Measurements from ENCODE around the gene RPRML.

DNA sequence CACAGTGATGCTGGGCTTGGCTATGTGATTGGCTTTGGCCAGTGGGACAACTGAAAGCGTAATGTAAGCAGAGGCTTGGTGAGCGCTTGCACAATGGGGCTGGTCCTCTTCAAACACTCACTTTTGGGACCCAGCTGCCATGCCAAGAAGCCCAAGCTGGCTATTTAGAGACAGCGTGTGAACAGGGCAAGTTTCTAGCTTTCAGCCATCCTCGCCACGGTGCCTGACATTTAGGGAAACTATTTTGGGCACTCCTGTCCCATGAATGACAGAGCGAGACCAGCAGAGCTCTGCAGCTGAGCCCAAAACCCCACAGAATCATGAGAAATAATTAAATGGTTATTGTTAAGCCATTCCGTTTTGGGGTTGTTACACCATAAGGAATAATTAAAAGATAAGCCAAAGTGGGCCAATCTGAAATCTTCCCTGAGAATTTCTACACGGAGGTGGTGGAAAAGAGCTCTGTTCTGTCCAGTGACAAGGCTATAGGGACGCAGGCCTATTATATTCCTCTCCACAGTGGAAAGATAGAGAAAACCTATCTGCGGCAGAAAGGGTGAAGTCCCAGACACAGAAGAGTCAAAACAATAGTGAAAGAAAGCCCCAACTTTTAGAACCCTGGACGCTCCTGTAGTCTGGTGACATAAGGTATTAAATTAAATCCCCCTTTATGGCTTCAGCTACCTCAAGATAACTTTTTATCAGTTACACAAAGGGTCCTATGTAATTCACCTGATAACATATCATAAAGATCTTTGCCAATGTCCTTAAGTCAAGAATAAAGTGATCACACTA is 10.8 kb upstream of the RPRML start:
- no peak for TF ChIP-seq POLR2AphosphoS5 (IDR thresholded peaks at IDR 0.05; ENCODE audit: low read depth, low read length)
- no peak for TF ChIP-seq TAF1 (IDR thresholded peaks at IDR 0.05; ENCODE audit: borderline replicate concordance, low read depth, low read length)
- no peak for TF ChIP-seq POLR2A (IDR thresholded peaks at IDR 0.05; ENCODE audit: low read depth, low read length)
